ENCODE results near the gene CLASP2. TPM values are rescaled to one million over a fixed set of nuclear protein-coding genes. Genes with fewer than 3 reads are reported as not detected.
A peak's percentile ranks its signal among the peaks of the same experiment; 100 is the strongest.
"Not testable (repeated sequence)": the region's sequence is repeated elsewhere in the genome, so short reads cannot be mapped to it uniquely, and the experiment has no call there.

The CLASP2 gene
- total RNA-seq, 1 donor: 56.7 TPM

GRCh38 chr3:33658991-33659848 lies 58.8 kb downstream of the CLASP2 start:
- TF ChIP-seq, protein P1, sequence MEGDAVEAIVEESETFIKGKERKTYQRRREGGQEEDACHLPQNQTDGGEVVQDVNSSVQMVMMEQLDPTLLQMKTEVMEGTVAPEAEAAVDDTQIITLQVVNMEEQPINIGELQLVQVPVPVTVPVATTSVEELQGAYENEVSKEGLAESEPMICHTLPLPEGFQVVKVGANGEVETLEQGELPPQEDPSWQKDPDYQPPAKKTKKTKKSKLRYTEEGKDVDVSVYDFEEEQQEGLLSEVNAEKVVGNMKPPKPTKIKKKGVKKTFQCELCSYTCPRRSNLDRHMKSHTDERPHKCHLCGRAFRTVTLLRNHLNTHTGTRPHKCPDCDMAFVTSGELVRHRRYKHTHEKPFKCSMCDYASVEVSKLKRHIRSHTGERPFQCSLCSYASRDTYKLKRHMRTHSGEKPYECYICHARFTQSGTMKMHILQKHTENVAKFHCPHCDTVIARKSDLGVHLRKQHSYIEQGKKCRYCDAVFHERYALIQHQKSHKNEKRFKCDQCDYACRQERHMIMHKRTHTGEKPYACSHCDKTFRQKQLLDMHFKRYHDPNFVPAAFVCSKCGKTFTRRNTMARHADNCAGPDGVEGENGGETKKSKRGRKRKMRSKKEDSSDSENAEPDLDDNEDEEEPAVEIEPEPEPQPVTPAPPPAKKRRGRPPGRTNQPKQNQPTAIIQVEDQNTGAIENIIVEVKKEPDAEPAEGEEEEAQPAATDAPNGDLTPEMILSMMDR (IDR thresholded peaks at IDR 0.05; ENCODE audit: insufficient read depth, low read length): no peak
- DNase-seq (ENCODE audit: low read depth): peak; percentile 65
- peak overlapping the region; percentile 54 for H3K4me3 ChIP-seq (ENCODE audit: low read depth, low read length)

DNA sequence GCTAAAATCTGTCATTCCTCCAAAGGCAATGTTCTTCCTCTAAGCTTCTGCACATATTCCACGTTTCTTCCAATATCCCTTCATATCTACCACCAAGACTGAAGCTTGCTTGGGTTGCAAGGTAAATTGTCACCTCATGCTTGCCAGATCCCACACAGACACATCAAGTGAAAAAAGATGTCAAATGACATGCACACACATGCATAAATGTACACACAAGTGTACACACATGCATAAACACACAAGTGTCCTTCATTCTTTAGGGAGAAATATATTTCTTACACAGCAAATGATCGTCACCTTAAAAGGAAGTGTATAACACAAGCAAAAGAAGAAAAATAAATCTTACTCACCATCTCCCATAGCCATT lies 59.4 kb downstream of the CLASP2 start:
- peak overlapping the region; percentile 54 for H3K4me3 ChIP-seq (ENCODE audit: low read depth, low read length)
- TF ChIP-seq, protein P1 (IDR thresholded peaks at IDR 0.05; ENCODE audit: insufficient read depth, low read length): no peak
- DNase-seq (ENCODE audit: low read depth): peak; percentile 6

- DNase-seq (ENCODE audit: low read depth): no peak
- TF ChIP-seq, protein P1 (IDR thresholded peaks at IDR 0.05; ENCODE audit: insufficient read depth, low read length): no peak
- H3K4me3 ChIP-seq (ENCODE audit: low read depth, low read length): no peak overlapping the region
These were observed 60.0 kb downstream of the CLASP2 start for GRCh38 chr3:33658039-33658438.

GRCh38 chr3:33652736-33653135 lies 65.3 kb downstream of the CLASP2 start:
- DNase-seq (ENCODE audit: low read depth): no peak
- H3K4me3 ChIP-seq (ENCODE audit: low read depth, low read length): no peak overlapping the region
- TF ChIP-seq, protein P1 (IDR thresholded peaks at IDR 0.05; ENCODE audit: insufficient read depth, low read length): no peak

DNA sequence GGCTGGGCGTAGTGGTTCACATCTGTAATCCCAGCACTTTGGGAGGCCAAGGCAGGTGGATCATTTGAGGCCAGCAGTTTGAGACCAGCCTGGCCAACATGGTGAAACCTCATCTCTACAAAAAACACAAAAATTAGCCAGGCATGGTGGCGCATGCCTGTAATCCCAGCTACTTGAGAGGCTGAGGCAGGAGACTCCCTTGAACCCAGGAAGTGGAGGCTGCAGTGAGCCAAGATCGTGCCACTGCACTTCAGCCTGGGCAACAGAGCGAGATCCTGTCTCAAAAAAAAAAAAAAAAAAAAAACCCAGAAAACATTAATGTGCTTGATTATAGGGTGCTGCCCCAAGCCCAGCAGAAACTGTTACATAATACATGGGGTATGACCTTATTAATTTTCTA lies 67.0 kb downstream of the CLASP2 start:
- DNase-seq (ENCODE audit: low read depth); H3K4me3 ChIP-seq (ENCODE audit: low read depth, low read length): not testable (repeated sequence)

GRCh38 chr3:33650495-33650894 lies 67.6 kb downstream of the CLASP2 start:
- no peak for DNase-seq (ENCODE audit: low read depth)
- TF ChIP-seq, protein P1 (IDR thresholded peaks at IDR 0.05; ENCODE audit: insufficient read depth, low read length): no peak
- no peak overlapping the region for H3K4me3 ChIP-seq (ENCODE audit: low read depth, low read length)

DNA sequence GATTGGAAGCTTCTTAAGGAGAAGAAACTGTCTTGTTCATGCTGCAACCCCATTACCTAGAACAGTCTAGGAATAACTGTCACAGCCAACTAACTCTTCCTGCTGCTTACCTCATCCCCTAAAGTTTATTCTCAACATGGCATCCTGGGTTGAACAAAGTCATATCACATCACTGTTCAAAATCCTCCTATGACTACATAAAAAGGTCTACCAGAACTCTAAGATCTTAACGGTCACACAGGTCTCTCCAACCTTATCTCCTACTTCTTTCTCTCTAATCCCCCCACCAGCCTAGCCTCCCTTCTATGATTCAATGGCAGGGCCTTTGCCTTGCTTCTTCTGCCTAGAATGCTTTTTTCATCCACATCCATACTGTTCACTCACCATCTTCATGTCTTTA lies 69.3 kb downstream of the CLASP2 start:
- no peak overlapping the region for H3K4me3 ChIP-seq (ENCODE audit: low read depth, low read length)
- DNase-seq (ENCODE audit: low read depth): no peak
- TF ChIP-seq, protein P1 (IDR thresholded peaks at IDR 0.05; ENCODE audit: insufficient read depth, low read length): no peak
